AG04449 (cell line): ENCODE measurements around the gene LRTM1.

Source experiments
- CTCF ChIA-PET: fragments of 350-600 bp; formaldehyde crosslinking; extraction: SDS; loops from one replicate; lab custom pipeline; 2021; ENCODE audit warnings: antibody characterized with exemption; lab: Yijun Ruan, JAX
- POLR2A ChIA-PET: fragments of 400-600, 350-600 bp; formaldehyde crosslinking; extraction: SDS; loops from one replicate; lab custom pipeline; 2020; ENCODE audit warnings: antibody characterized with exemption, inconsistent platforms; lab: Yijun Ruan, JAX
- DNase-seq: peaks from one replicate; pipeline ENCODE4 v3.0.0-alpha.2; 2010; ENCODE audit warnings: low read depth, low spot score
- H3K4me3 ChIP-seq: 2 replicates; pipeline ENCODE4 v1.5.1; 2011; ENCODE audit warnings: low read depth, mild to moderate bottlenecking, control low read depth, low read length
- TF ChIP-seq, protein P1 (sequence below): IDR thresholded peaks from one replicate; pipeline ENCODE4 v1.5.1; 2011; ENCODE audit warnings: mild to moderate bottlenecking, moderate library complexity, low read length, control low read depth, inconsistent platforms; ENCODE audit not compliant: insufficient read depth; ENCODE audit errors: missing control alignments

The LRTM1 gene

DNA sequence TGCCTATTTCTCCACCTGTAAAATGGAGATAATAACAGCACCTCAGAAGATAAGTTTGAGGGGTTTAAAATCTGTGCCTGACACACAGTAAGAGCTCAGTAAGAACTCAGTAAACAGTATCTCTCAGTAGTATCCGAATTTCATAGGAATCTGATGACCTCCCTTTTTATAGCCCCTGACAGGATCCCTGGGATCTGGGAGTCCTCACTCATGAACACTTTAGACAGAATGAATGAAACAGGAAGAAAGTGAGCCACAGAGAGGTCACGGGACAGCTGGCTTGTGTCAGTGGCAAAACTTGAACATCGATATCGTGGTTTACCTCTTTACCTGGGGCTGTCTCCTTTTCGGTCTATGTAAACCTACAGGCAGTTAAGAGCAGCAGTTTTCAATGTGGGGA lies 51.2 kb downstream of the LRTM1 start:
- TF ChIP-seq, protein P1, sequence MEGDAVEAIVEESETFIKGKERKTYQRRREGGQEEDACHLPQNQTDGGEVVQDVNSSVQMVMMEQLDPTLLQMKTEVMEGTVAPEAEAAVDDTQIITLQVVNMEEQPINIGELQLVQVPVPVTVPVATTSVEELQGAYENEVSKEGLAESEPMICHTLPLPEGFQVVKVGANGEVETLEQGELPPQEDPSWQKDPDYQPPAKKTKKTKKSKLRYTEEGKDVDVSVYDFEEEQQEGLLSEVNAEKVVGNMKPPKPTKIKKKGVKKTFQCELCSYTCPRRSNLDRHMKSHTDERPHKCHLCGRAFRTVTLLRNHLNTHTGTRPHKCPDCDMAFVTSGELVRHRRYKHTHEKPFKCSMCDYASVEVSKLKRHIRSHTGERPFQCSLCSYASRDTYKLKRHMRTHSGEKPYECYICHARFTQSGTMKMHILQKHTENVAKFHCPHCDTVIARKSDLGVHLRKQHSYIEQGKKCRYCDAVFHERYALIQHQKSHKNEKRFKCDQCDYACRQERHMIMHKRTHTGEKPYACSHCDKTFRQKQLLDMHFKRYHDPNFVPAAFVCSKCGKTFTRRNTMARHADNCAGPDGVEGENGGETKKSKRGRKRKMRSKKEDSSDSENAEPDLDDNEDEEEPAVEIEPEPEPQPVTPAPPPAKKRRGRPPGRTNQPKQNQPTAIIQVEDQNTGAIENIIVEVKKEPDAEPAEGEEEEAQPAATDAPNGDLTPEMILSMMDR = no peak
- no peak for DNase-seq
- ChIA-PET CTCF (interaction anchor here (1.0 to 1.1 kb wide), 3 partner anchors 63 to 292 kb away, joined by 3 to 5 read pairs (median 3); no protein-coding TSS in a partner anchor), POLR2A (no interaction called here)
- H3K4me3 ChIP-seq = no peak overlapping the region

DNA sequence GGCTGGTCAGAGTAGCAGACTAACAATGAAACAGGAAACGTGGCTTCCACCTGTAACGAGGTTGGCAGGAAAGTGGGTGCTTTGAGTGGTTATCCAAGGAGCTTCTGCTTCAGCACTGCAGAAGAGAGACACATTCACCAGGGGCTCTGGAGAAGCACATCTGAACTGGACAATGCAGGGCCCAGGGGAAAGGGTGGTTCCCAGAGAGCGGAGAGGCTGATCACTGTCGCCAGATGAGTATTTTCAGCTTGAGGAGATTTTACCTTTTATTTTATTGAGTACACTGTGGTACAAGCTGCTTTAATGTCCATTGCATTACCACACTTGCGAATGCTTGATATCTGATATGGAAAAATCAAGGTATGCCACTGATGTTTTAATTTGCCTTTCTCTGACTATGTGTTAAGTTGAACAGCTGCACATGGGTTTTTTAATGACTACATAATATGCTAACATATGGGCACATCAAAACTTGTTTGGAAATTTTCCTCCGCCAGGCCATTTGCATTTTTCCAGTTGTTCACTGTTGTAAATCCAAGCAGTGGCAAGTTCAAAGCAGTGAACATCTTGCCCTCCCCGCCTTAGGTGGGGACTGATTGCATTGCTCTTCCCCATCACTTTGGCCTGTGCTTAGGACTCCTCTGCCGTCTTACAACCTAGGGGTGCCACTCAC lies 52.1 kb downstream of the LRTM1 start:
- ChIA-PET POLR2A (no interaction called here), CTCF (interaction anchor here (0.7 to 2.5 kb wide), 6 partner anchors 9 to 871 kb away, joined by 3 to 9 read pairs (median 3); no protein-coding TSS in a partner anchor)
- no peak for DNase-seq

DNA sequence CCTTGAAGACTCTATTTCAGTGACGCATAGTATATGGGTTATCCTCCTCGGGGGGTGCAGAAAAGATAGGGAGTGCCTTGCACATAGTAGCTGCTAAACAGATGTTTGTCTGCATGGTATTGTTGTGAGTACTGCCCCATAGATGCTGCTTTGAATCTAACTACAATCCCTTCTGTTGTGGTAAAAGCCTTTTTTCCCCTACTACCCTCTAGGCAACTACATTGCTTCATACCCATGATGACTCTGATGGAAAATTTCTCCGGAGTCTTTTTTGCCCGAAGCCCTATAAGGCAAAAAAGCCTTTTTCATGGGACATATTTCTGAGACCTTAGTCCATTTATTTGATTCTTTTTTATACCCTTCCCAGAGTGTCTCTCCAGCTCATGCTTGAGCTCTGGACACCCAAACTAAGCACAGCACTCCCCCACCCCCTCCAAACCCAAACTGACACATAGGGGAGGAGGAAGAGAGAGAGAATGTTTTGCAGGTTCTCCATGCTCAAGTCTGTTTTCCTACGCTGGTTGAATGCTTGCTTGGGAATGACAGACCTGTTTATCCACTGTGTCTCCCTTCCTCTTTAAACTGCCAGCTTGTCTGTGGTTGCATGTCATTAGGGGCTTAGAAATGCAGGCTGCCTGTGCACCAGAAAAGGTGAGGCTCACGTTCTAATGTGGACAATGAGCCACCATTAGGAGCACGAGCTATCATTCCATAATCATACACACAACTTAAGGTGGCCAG lies 52.9 kb downstream of the LRTM1 start:
- TF ChIP-seq, protein P1 = no peak
- CTCF ChIA-PET = interaction anchor here (0.7 to 2.5 kb wide), 7 partner anchors 10 to 872 kb away, joined by 3 to 9 read pairs (median 3); no protein-coding TSS in a partner anchor
- POLR2A ChIA-PET = no interaction called here
- H3K4me3 ChIP-seq = no peak overlapping the region
- DNase-seq = no peak

More for the DNA sequence above, 52.1 kb downstream of the LRTM1 start:
- TF ChIP-seq, protein P1 = no peak
- no peak overlapping the region for H3K4me3 ChIP-seq

DNA sequence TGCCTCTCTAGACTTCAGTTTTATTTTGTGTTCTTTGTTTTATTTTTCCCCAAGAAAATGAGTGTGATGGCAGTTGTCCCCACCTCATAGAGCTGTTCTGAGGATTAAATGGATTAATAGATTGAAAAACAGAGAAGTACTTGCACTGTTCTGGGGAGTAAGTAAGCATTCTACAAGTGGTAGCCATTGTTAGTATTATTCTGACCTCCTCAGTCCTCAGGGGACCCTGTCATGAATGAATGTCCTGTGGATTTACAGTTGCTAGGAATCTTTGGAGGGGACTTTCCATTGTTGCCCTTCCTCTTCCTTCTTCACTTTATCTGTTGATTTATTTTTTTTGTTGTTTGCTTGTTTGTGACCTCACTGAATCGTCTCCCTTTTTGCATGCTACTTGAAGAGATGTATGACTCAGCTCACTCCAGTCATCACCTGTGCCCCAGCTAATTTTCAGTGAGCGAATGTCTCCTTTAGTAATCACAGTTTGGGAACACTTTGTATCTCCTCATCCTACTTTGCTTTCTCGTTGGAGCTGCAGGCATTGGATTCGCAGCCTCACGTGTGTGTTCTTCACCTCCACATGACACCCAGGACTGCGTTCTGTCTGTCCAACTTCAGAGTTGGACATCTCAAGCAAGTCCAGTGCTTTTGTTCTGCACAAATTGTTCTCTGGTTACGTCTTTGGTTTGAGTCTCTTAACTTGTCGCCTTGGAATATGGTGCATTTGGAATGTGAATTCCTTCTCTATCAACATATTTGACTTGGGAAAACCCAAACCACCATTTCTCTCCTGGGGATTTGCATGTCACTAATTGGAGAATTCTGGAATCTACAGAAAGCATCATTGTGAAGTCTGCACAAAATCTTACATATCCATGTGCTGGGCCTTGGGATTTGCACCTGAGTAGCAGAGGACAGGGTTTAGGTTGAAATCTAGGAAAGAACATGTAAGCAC lies 54.5 kb downstream of the LRTM1 start:
- ChIA-PET POLR2A (no interaction called here), CTCF (interaction anchor here (0.8 to 1.2 kb wide), 2 partner anchors 319 to 590 kb away, joined by 3 read pairs; no protein-coding TSS in a partner anchor)
- TF ChIP-seq, protein P1 = no peak
- H3K4me3 ChIP-seq = no peak overlapping the region
- no peak for DNase-seq

DNA sequence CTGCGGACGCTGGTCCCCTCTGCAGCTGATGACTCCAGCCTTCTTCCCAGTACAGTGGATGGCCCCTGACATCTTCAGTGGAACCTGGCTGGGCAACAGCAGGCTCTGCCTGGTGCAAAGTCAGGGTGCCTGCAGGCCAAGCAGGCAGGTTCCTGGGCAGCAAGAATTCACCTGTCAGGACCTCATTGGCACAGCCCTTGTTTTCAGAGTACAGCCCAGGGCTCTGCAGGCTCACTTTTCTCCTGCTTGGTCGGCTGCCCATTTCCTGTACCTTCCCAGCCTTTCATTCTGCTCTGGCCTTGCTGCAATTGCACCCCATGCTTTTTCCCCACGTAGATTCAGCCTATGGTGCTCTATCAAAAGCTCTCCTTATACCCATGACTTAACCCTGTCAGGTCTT lies 56.0 kb downstream of the LRTM1 start:
- DNase-seq = no peak
- H3K4me3 ChIP-seq = no peak overlapping the region
- POLR2A ChIA-PET = interaction anchor here (0.6 kb wide), 1 partner anchor 331 kb away, joined by 3 read pairs; no protein-coding TSS in a partner anchor
- CTCF ChIA-PET = no interaction called here
- TF ChIP-seq, protein P1 = no peak
